Gastrocnemius medialis (tissue), 4 donors: Measurements from ENCODE around the gene DISP2.

Experiments used
- POLR2A ChIP-seq, 2 donors: fragments of 450-650 bp; IDR thresholded peaks; one replicate each; pipeline ENCODE4 v1.6.1; 2017; ENCODE audit warnings: antibody characterized with exemption in 2 of 2, mild to moderate bottlenecking in 2 of 2, moderate library complexity in 2 of 2
- TF ChIP-seq, protein P1 (sequence below), 5 experiments: fragments of 450-650 bp in 3 of 5; fragments of 200-600 bp in 2 of 5; sonication (generic) in 2 of 5; IDR thresholded peaks in 4 of 5; conservative IDR thresholded peaks in 1 of 5; 1 replicate in 4 of 5; 2 replicates in 1 of 5; pipeline ENCODE4 v1.5.1; 2016 to 2019; ENCODE audit warnings: antibody characterized with exemption in 5 of 5, mild to moderate bottlenecking in 3 of 5, moderate library complexity in 3 of 5

DNA sequence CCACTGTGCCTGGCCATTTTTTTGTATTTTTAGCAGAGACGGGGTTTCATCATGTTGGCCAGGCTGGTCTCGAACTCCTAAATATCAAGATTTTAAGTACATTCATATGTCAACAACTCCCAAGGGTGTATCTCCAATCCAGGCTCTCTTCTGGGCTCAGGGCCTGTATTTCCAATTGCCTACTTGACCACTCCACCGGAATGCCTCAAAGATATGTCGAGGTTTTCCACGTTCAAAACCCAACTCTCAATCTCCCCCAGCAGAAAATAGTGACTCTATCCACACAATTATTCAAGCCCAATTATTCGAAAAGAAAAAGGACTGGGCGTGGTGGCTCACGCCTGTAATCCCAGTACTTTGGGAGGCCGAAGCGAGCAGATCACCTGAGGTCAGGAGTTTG lies 22.6 kb downstream of the DISP2 start:
- TF ChIP-seq, protein P1, sequence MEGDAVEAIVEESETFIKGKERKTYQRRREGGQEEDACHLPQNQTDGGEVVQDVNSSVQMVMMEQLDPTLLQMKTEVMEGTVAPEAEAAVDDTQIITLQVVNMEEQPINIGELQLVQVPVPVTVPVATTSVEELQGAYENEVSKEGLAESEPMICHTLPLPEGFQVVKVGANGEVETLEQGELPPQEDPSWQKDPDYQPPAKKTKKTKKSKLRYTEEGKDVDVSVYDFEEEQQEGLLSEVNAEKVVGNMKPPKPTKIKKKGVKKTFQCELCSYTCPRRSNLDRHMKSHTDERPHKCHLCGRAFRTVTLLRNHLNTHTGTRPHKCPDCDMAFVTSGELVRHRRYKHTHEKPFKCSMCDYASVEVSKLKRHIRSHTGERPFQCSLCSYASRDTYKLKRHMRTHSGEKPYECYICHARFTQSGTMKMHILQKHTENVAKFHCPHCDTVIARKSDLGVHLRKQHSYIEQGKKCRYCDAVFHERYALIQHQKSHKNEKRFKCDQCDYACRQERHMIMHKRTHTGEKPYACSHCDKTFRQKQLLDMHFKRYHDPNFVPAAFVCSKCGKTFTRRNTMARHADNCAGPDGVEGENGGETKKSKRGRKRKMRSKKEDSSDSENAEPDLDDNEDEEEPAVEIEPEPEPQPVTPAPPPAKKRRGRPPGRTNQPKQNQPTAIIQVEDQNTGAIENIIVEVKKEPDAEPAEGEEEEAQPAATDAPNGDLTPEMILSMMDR (IDR thresholded peaks at IDR 0.05 in 4 of 5, conservative IDR thresholded peaks at IDR 0.05 in 1 of 5), result no peak
- no peak for TF ChIP-seq POLR2A (IDR thresholded peaks at IDR 0.05)
